ENCODE results near the gene AAGAB.
"Not testable (repeated sequence)": the region's sequence is repeated elsewhere in the genome, so short reads cannot be mapped to it uniquely, and the experiment has no call there.

AAGAB gene

GRCh38 chr15:67253549-67254237, 768 bp downstream of the AAGAB start:
- no peak for DNase-seq (ENCODE audit: low read depth in 2 of 2)

- no peak for DNase-seq (ENCODE audit: low read depth in 2 of 2)
These were observed 1.4 kb downstream of the AAGAB start for GRCh38 chr15:67253101-67253500.

- no peak for DNase-seq (ENCODE audit: low read depth in 2 of 2)
These were observed 3.1 kb downstream of the AAGAB start for GRCh38 chr15:67251318-67251717.

- DNase-seq (ENCODE audit: low read depth in 2 of 2) = no peak
These were observed 4.6 kb downstream of the AAGAB start for GRCh38 chr15:67249830-67250229.

GRCh38 chr15:67248011-67248505, 6.4 kb downstream of the AAGAB start:
- DNase-seq (ENCODE audit: low read depth in 2 of 2) = no peak

- not testable (repeated sequence) for DNase-seq (ENCODE audit: low read depth in 2 of 2)
These were observed 7.9 kb downstream of the AAGAB start for GRCh38 chr15:67246606-67247005.

- DNase-seq (ENCODE audit: low read depth in 2 of 2) = no peak
These were observed 9.4 kb downstream of the AAGAB start for GRCh38 chr15:67244971-67245478.

GRCh38 chr15:67242708-67243111, 11.8 kb downstream of the AAGAB start:
- no peak for DNase-seq (ENCODE audit: low read depth in 2 of 2)

- DNase-seq (ENCODE audit: low read depth in 2 of 2) = no peak
These were observed 13.2 kb downstream of the AAGAB start for GRCh38 chr15:67241132-67241855.

GRCh38 chr15:67240235-67241131, 14.0 kb downstream of the AAGAB start:
- DNase-seq (ENCODE audit: low read depth in 2 of 2) = peak in 1 of 2 donors; percentile 5

GRCh38 chr15:67232591-67232990, 21.9 kb downstream of the AAGAB start:
- DNase-seq (ENCODE audit: low read depth in 2 of 2) = no peak

GRCh38 chr15:67230504-67230903, 24.0 kb downstream of the AAGAB start:
- no peak for DNase-seq (ENCODE audit: low read depth in 2 of 2)

GRCh38 chr15:67228286-67228685, 26.2 kb downstream of the AAGAB start:
- DNase-seq (ENCODE audit: low read depth in 2 of 2) = no peak

- DNase-seq (ENCODE audit: low read depth in 2 of 2) = no peak
These were observed 26.6 kb downstream of the AAGAB start for GRCh38 chr15:67227846-67228245.

- DNase-seq (ENCODE audit: low read depth in 2 of 2) = no peak
These were observed 27.0 kb downstream of the AAGAB start for GRCh38 chr15:67227431-67227830.

GRCh38 chr15:67225336-67225735, 29.1 kb downstream of the AAGAB start:
- no peak for DNase-seq (ENCODE audit: low read depth in 2 of 2)

- no peak for DNase-seq (ENCODE audit: low read depth in 2 of 2)
These were observed 29.6 kb downstream of the AAGAB start for GRCh38 chr15:67224889-67225288.

GRCh38 chr15:67219288-67219687, 35.2 kb downstream of the AAGAB start:
- DNase-seq (ENCODE audit: low read depth in 2 of 2) = no peak

- no peak for DNase-seq (ENCODE audit: low read depth in 2 of 2)
These were observed 36.0 kb downstream of the AAGAB start for GRCh38 chr15:67218428-67218827.

- DNase-seq (ENCODE audit: low read depth in 2 of 2) = no peak
These were observed 37.6 kb downstream of the AAGAB start for GRCh38 chr15:67216859-67217258.

- no peak for DNase-seq (ENCODE audit: low read depth in 2 of 2)
These were observed 39.4 kb downstream of the AAGAB start for GRCh38 chr15:67215102-67215501.

All from stimulated activated CD8-positive, alpha-beta memory T cell treated with anti-CD3 and anti-CD28 coated beads, Interleukin-15, amount 100 ng/mL, for 4 hours (primary cell).